HepG2 (cell line): ENCODE results near the gene TMEM121. TPM values are rescaled to one million over a fixed set of nuclear protein-coding genes. Genes with fewer than 3 reads are reported as not detected.
A peak's percentile ranks its signal among the peaks of the same experiment; 100 is the strongest.

Experiments
- DMAP1 ChIP-seq: IDR thresholded peaks from 2 replicates; pipeline ENCODE4 v1.6.1; 2016
- GLI4 ChIP-seq: sonication (generic); formaldehyde crosslinking; IDR thresholded peaks from 2 replicates; pipeline ENCODE4 v1.5.1; 2020; ENCODE audit warnings: missing genetic modification reagents, mild to moderate bottlenecking, moderate library complexity, borderline replicate concordance
- HOXA3 ChIP-seq: sonication (generic); formaldehyde crosslinking; IDR thresholded peaks from 2 replicates; pipeline ENCODE4 v1.5.0; 2020; ENCODE audit warnings: missing genetic modification reagents
- MXI1 ChIP-seq: IDR thresholded peaks from 3 replicates; pipeline ENCODE4 v1.6.1; 2012; ENCODE audit warnings: low read depth, low read length, inconsistent platforms, borderline replicate concordance
- NCOA2 ChIP-seq: sonication (generic); formaldehyde crosslinking; IDR thresholded peaks from 2 replicates; pipeline ENCODE4 v1.8.0; 2022; ENCODE audit warnings: inconsistent platforms
- PHF21A ChIP-seq: sonication (generic); formaldehyde crosslinking; IDR thresholded peaks from 2 replicates; pipeline ENCODE4 v1.5.0; 2020; ENCODE audit warnings: mild to moderate bottlenecking, missing genetic modification reagents
- PPARG ChIP-seq: conservative IDR thresholded peaks from 2 replicates; pipeline ENCODE4 v1.6.1; 2016; ENCODE audit warnings: missing biosample characterization, missing genetic modification reagents
- RAD51 ChIP-seq: fragments of 450-650 bp; IDR thresholded peaks from 2 replicates; pipeline ENCODE4 v1.6.1; 2016; ENCODE audit warnings: borderline replicate concordance
- YY1 ChIP-seq: IDR thresholded peaks from 2 replicates; pipeline ENCODE4 v1.6.1; 2011; ENCODE audit warnings: low read length, low read depth, moderate library complexity, mild to moderate bottlenecking; ENCODE audit not compliant: insufficient read depth, insufficient replicate concordance
- ZBTB14 ChIP-seq: sonication (generic); formaldehyde crosslinking; IDR thresholded peaks from 2 replicates; pipeline ENCODE4 v1.4.0; 2020; ENCODE audit warnings: missing genetic modification reagents
- ZBTB25 ChIP-seq: IDR thresholded peaks from 2 replicates; pipeline ENCODE4 v1.6.1; 2018; ENCODE audit warnings: missing genetic modification reagents
- ZBTB40 ChIP-seq, 2 experiments: fragments of 450-650 bp in 1 of 2; sonication (generic) in 1 of 2; formaldehyde crosslinking in 1 of 2; IDR thresholded peaks; 2 replicates each; pipeline versions ENCODE4 v1.6.1 to v1.8.0; 2016 to 2022; ENCODE audit warnings: antibody characterized with exemption in 1 of 2, mild to moderate bottlenecking in 1 of 2, missing genetic modification reagents in 1 of 2
- ZNF230 ChIP-seq: sonication (generic); formaldehyde crosslinking; IDR thresholded peaks from 2 replicates; pipeline ENCODE4 v1.4.0; 2020; ENCODE audit warnings: mild to moderate bottlenecking, missing genetic modification reagents
- ZNF768 ChIP-seq: sonication (generic); formaldehyde crosslinking; IDR thresholded peaks from 2 replicates; pipeline ENCODE4 v1.4.0; 2020; ENCODE audit warnings: missing genetic modification reagents
- ZNF777 ChIP-seq: sonication (generic); formaldehyde crosslinking; IDR thresholded peaks from 2 replicates; pipeline ENCODE4 v1.4.0; 2020; ENCODE audit warnings: missing genetic modification reagents
- ZNF800 ChIP-seq: sonication (generic); formaldehyde crosslinking; IDR thresholded peaks from 2 replicates; pipeline ENCODE4 v1.4.0; 2020; ENCODE audit warnings: missing genetic modification reagents
- polyA plus RNA-seq, 8 experiments: library from polyadenylated mRNA; depleted of rRNA in 3 of 8; stranded (reverse) in 7 of 8; unstranded in 1 of 8; fragments of >200 nt; fragmentation: Illumina TruSeq in 4 of 8; extraction: Trizol in 4 of 8; gene quantifications; 2 replicates each; pipeline versions ENCODE4 v1.2.1 to v1.2.3, GENCODE V29; 2011 to 2016; ENCODE audit warnings: low read depth in 4 of 8, missing spikeins in 1 of 8, mixed read lengths in 1 of 8; ENCODE audit not compliant: insufficient read depth in 1 of 8
- total RNA-seq, 5 experiments: library from RNA; depleted of rRNA; stranded (reverse); fragments of >200 nt; fragmentation: Illumina TruSeq; extraction: Trizol; gene quantifications; 2 replicates each; pipeline ENCODE4 v1.2.3, GENCODE V29; 2016; ENCODE audit warnings: low read depth in 1 of 5

Gene TMEM121
- total and polyA plus RNA-seq, 2 of the 13 experiments (the other 11 are each of a cell fraction or from before 2014, with no cell fraction given), result 6.6 to 19.0 TPM

GRCh38 chr14:105485739-105486162, 40.6 kb upstream of the TMEM121 start (continued):
- peak; percentile 66; the same call in 1 of the 2 replicates for TF ChIP-seq ZBTB25 (CRISPR knock-in tag)
- TF ChIP-seq DMAP1, result peak; percentile 36; the same call in 1 of the 2 replicates
- TF ChIP-seq YY1, result peak; percentile 84
- TF ChIP-seq HOXA3, result peak; percentile 85
- TF ChIP-seq MXI1, result peak; percentile 22; the same call in 1 of the 3 replicates
- 0 out of 2 replicates have a peak, but pooled peaks have one; percentile 25 for TF ChIP-seq ZBTB14 (CRISPR knock-in tag)
- TF ChIP-seq ZNF800, result peak; percentile 52; the same call in 1 of the 2 replicates
- 0 out of 2 replicates have a peak, but pooled peaks have one; percentile 44 for TF ChIP-seq ZNF230 (CRISPR knock-in tag)
- peak; percentile 15; the same call in 1 of the 2 replicates for TF ChIP-seq ZNF768
- peak; percentile 32; the same call in 1 of the 2 replicates for TF ChIP-seq PHF21A (CRISPR knock-in tag)
- TF ChIP-seq ZBTB40 (IDR thresholded peaks at IDR 0.05), result no peak
- TF ChIP-seq ZBTB40 (CRISPR knock-in tag; IDR thresholded peaks at IDR 0.05), result no peak
- TF ChIP-seq GLI4 (CRISPR knock-in tag), result no peak
- TF ChIP-seq ZNF777, result peak; percentile 67
- no peak for TF ChIP-seq RAD51
- no peak for TF ChIP-seq PPARG (CRISPR knock-in tag)
- 0 out of 2 replicates have a peak, but pooled peaks have one; percentile 25 for TF ChIP-seq NCOA2
